Kidney epithelial cell (primary cell): Measurements from ENCODE around the gene PDCD6IP. TPM values are rescaled to one million over a fixed set of nuclear protein-coding genes. Genes with fewer than 3 reads are reported as not detected.

Experiments
- DNase-seq: peaks from one replicate; pipeline ENCODE4 v3.0.0-alpha.2; 2010; ENCODE audit warnings: low read depth
- H3K27me3 ChIP-seq: 2 replicates; pipeline ENCODE4 v1.6.0; 2011; ENCODE audit warnings: low read length; ENCODE audit not compliant: control insufficient read depth, insufficient read depth
- H3K36me3 ChIP-seq: 2 replicates; pipeline ENCODE4 v1.5.1; 2011; ENCODE audit warnings: low read length; ENCODE audit not compliant: control insufficient read depth, insufficient read depth
- H3K4me3 ChIP-seq: 2 replicates; pipeline ENCODE4 v1.5.1; 2011; ENCODE audit warnings: low read depth, mild to moderate bottlenecking, control low read depth, low read length
- CTCF ChIP-seq: IDR thresholded peaks from 2 replicates; pipeline ENCODE4 v1.5.1; 2011; ENCODE audit warnings: mild to moderate bottlenecking, moderate library complexity, low read length, control low read depth, inconsistent platforms; ENCODE audit not compliant: insufficient read depth, poor library complexity, severe bottlenecking
- total RNA-seq: library from RNA; depleted of rRNA; stranded (reverse); fragments of >200 nt; gene quantifications from 2 replicates; pipeline ENCODE4 v1.2.3, GENCODE V29; 2015

The PDCD6IP gene
- total RNA-seq, 1 donor from 2014 or later, result 114 TPM

- TF ChIP-seq CTCF, result no peak
- H3K36me3 ChIP-seq, result no peaks in the 10 kb centered on the region
- DNase-seq, result no peak
- no peak overlapping the region for H3K4me3 ChIP-seq
- no peaks in the 10 kb centered on the region for H3K27me3 ChIP-seq
Measured at GRCh38 chr3:33803894-33804526, 5.6 kb downstream of the PDCD6IP start.

GRCh38 chr3:33807191-33807590 lies 8.8 kb downstream of the PDCD6IP start:
- no peak for DNase-seq
- Histone ChIP-seq H3K27me3 (no peaks in the 10 kb centered on the region), H3K36me3 (no peaks in the 10 kb centered on the region), H3K4me3 (no peak overlapping the region)
- TF ChIP-seq CTCF, result no peak

- DNase-seq, result no peak
Measured at GRCh38 chr3:33808559-33808958, 10.1 kb downstream of the PDCD6IP start.

GRCh38 chr3:33810545-33810944 lies 12.1 kb downstream of the PDCD6IP start:
- no peaks in the 10 kb centered on the region for H3K36me3 ChIP-seq
- no peaks in the 10 kb centered on the region for H3K27me3 ChIP-seq
- no peak for DNase-seq
- no peak overlapping the region for H3K4me3 ChIP-seq
- no peak for TF ChIP-seq CTCF

More at GRCh38 chr3:33808559-33808958, 10.1 kb downstream of the PDCD6IP start:
- H3K4me3 ChIP-seq, result no peak overlapping the region
- H3K36me3 ChIP-seq, result no peaks in the 10 kb centered on the region
- no peaks in the 10 kb centered on the region for H3K27me3 ChIP-seq
- TF ChIP-seq CTCF, result no peak

- H3K27me3 ChIP-seq, result no peaks in the 10 kb centered on the region
- TF ChIP-seq CTCF, result no peak
- no peak for DNase-seq
- H3K36me3 ChIP-seq, result no peaks in the 10 kb centered on the region
- no peak overlapping the region for H3K4me3 ChIP-seq
Measured at GRCh38 chr3:33821989-33822388, 23.6 kb downstream of the PDCD6IP start.

GRCh38 chr3:33823821-33824220 lies 25.4 kb downstream of the PDCD6IP start:
- Histone ChIP-seq H3K36me3 (no peaks in the 10 kb centered on the region), H3K4me3 (no peak overlapping the region), H3K27me3 (no peaks in the 10 kb centered on the region)
- no peak for TF ChIP-seq CTCF
- no peak for DNase-seq
